ENCODE results near the gene DUSP2. TPM values are rescaled to one million over a fixed set of nuclear protein-coding genes. Genes with fewer than 3 reads are reported as not detected.

Gene DUSP2
- total RNA-seq, 2 experiments from 2014 or later: 311 to 313 TPM

DNA sequence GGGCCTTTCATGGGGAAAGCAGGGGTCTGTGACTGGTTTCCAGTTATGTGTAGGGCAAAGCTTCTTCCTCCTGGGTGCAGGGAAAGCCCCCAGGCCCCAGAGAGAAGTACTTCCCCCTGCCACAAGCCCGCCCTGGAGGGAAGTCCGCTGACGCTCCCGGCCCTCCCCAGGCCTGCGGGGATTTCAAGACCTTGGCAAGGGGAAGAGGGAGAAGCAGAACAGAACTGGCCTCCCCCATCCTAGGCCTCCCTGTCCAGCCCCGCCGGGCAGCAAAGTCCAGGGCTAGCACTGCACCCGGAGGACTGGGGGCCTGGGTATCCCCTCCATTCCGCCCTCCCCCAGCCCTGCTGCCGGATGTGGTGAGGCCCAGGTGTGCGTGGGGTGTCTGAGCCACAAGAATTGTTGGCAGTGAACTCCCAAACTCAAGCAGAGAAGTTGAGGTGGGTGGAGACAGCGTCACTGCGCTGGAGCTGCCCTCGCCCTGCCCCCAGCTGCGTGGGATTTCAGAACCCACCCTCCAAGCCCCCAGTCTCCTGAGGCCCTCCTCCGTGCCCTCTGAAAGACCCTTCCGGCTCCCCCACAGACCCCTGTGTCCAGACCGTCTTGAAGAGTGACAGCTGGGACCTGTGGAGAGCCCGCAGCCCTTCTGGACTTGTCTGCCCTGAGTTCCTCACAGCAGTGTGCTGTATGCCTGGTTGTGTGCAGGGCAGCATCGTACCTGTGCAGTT is 1.1 kb upstream of the DUSP2 start:
- DNase-seq (peak; percentile 97), ATAC-seq (peak; percentile 26)
- no peaks in the 10 kb centered on the region for H3K27me3 Mint-ChIP-seq
- CTCF ChIA-PET: interaction anchor here (1.0 to 14.1 kb wide), 8 partner anchors 9 to 120 kb away, joined by 3 to 540 read pairs (median 8); no protein-coding TSS in a partner anchor
- H3K27ac Mint-ChIP-seq: peak overlapping the region; percentile 98
- peaks cover 32% of the 10 kb centered on the region for H3K36me3 Mint-ChIP-seq (ENCODE audit: low read depth)
- POLR2A ChIA-PET: interaction anchor here (0.9 to 14.8 kb wide), 9 partner anchors 8 to 175 kb away, joined by 3 to 690 read pairs (median 12); partner anchors contain the start of genes ASTL and CIAO1
- peak overlapping the region; percentile 98 for H3K4me3 Mint-ChIP-seq
- H3K9me3 Mint-ChIP-seq: no peaks in the 10 kb centered on the region
- intact Hi-C loops (cut with micrococcal nuclease): loop anchor here (2.0 to 10.0 kb wide), 3 partner anchors 18 to 388 kb away; partner anchors contain the start of genes ARID5A and ITPRIPL1
- H3K4me1 Mint-ChIP-seq (ENCODE audit: low read depth): peaks cover 56% of the 10 kb centered on the region
- TF ChIP-seq, protein P1, sequence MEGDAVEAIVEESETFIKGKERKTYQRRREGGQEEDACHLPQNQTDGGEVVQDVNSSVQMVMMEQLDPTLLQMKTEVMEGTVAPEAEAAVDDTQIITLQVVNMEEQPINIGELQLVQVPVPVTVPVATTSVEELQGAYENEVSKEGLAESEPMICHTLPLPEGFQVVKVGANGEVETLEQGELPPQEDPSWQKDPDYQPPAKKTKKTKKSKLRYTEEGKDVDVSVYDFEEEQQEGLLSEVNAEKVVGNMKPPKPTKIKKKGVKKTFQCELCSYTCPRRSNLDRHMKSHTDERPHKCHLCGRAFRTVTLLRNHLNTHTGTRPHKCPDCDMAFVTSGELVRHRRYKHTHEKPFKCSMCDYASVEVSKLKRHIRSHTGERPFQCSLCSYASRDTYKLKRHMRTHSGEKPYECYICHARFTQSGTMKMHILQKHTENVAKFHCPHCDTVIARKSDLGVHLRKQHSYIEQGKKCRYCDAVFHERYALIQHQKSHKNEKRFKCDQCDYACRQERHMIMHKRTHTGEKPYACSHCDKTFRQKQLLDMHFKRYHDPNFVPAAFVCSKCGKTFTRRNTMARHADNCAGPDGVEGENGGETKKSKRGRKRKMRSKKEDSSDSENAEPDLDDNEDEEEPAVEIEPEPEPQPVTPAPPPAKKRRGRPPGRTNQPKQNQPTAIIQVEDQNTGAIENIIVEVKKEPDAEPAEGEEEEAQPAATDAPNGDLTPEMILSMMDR (IDR thresholded peaks at IDR 0.05): no peak

DNA sequence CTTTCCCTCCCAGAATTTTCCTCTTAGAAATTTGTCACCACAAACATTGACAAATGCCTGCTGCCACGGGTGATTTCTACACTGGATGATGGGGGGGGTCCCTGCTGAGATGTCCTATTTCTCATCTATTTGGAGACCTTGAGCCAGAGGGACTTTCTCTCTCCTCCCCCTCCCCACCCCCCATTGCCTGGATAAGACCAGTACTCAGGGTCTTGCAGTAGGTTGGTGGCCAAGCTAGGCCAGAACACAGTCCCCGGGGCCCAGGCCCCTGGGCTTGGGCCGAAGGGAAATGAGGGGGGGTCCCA is 560 bp upstream of the DUSP2 start:
- Mint-ChIP-seq H3K4me1 (ENCODE audit: low read depth) (peaks cover 55% of the 10 kb centered on the region), H3K9me3 (no peaks in the 10 kb centered on the region), H3K27me3 (no peaks in the 10 kb centered on the region), H3K27ac (peak overlapping the region; percentile 98), H3K36me3 (ENCODE audit: low read depth) (peaks cover 34% of the 10 kb centered on the region), H3K4me3 (peak overlapping the region; percentile 98)
- CTCF ChIA-PET: interaction anchor here (1.1 to 14.1 kb wide), 5 partner anchors 12 to 121 kb away, joined by 3 to 540 read pairs (median 9); no protein-coding TSS in a partner anchor
- TF ChIP-seq, protein P1 (IDR thresholded peaks at IDR 0.05): no peak
- ATAC-seq (peak; percentile 1), DNase-seq (no peak)
- intact Hi-C loops (cut with micrococcal nuclease): loop anchor here (2.0 to 10.0 kb wide), 3 partner anchors 19 to 389 kb away; partner anchors contain the start of genes ARID5A and ITPRIPL1
- POLR2A ChIA-PET: interaction anchor here (1.4 to 14.8 kb wide), 6 partner anchors 10 to 175 kb away, joined by 4 to 690 read pairs (median 48); partner anchors contain the start of gene CIAO1

DNA sequence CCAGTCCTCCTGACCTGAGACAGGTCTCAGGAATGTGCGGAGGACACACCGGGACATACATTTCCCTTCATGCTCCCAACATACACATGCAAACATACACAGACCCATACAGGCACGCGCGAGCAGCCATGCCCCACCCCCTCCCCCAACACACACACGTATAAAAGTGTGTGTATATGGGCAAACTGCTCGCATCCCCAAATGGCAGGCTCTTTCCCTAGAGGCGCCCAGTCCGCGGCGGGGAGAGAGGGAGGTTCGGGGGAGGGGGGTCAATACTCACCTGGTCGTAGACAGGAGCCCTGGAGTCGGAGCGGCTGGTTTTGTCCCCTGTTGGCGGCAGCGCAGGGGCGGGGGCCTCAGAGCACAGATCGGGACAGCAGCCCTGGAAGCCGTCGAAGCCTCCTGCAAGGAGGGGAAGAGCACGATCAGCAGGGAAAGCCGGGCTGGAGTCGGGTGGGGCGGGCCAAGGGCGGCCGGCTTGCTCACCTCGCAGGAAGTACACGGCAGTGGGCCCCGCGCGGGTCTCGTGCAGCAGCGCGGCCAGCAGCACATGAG is 682 bp downstream of the DUSP2 start:
- peak; percentile 54 for DNase-seq
- peak overlapping the region; percentile 98 for H3K4me3 Mint-ChIP-seq
- H3K9me3 Mint-ChIP-seq: no peaks in the 10 kb centered on the region
- H3K36me3 Mint-ChIP-seq (ENCODE audit: low read depth): peaks cover 34% of the 10 kb centered on the region
- ChIA-PET POLR2A (interaction anchor here (0.6 to 14.8 kb wide), 10 partner anchors 8 to 570 kb away, joined by 3 to 690 read pairs (median 15); partner anchors contain the start of genes ANKRD36C, CIAO1 and STARD7), CTCF (interaction anchor here (1.5 to 14.1 kb wide), 6 partner anchors 18 to 152 kb away, joined by 3 to 540 read pairs (median 8); partner anchors contain the start of gene ANKRD36C)
- TF ChIP-seq, protein P1 (IDR thresholded peaks at IDR 0.05): no peak
- intact Hi-C loops (cut with micrococcal nuclease): loop anchor here (10.0 kb wide), 2 partner anchors 180 to 390 kb away; partner anchors contain the start of genes ARID5A and ITPRIPL1
- H3K27me3 Mint-ChIP-seq: no peaks in the 10 kb centered on the region
- H3K27ac Mint-ChIP-seq: peak overlapping the region; percentile 94
- ATAC-seq: no peak
- H3K4me1 Mint-ChIP-seq (ENCODE audit: low read depth): peaks cover 47% of the 10 kb centered on the region

DNA sequence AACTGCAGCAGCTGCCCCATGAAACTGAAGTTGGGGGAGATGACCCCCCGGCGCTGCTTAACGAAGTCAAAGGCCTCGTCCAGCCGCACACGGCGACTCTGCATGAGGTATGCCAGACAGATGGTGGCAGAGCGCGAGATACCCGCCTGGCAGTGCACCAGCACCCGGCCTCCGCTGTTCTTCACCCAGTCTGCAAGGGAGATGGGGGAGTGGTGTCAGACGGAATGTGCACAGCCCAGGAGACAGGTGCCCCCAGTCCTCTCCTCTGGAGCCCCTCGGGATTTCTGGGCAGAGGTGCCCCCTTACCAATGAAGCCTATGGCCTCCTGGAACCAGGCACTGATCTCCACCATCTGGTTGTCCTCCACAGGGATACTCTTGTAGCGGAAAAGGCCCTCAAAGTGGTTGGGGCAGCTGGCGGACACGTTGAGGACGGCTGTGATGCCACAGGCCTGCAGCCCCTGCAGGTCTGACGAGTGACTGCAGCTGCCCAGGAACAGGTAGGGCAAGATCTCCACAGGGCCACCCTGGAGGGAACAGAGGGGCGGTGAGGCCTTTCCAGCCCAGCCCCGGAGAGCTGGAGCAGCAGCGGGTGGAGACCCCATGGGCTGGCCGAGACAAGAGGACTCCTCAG is 1.3 kb downstream of the DUSP2 start:
- ATAC-seq: no peak
- H3K36me3 Mint-ChIP-seq (ENCODE audit: low read depth): peaks cover 34% of the 10 kb centered on the region

More for the DNA sequence above, 1.3 kb downstream of the DUSP2 start:
- Mint-ChIP-seq H3K27ac (peak overlapping the region; percentile 94), H3K9me3 (no peaks in the 10 kb centered on the region), H3K4me3 (peak overlapping the region; percentile 98), H3K27me3 (no peaks in the 10 kb centered on the region), H3K4me1 (ENCODE audit: low read depth) (peaks cover 46% of the 10 kb centered on the region)
- peak; percentile 50 for DNase-seq
- ChIA-PET CTCF (interaction anchor here (1.5 to 14.1 kb wide), 7 partner anchors 15 to 152 kb away, joined by 3 to 540 read pairs (median 9); partner anchors contain the start of genes ADRA2B and ANKRD36C), POLR2A (interaction anchor here (0.8 to 14.8 kb wide), 11 partner anchors 12 to 152 kb away, joined by 3 to 690 read pairs (median 13); partner anchors contain the start of genes ADRA2B, ANKRD36C, CIAO1 and STARD7)
- TF ChIP-seq, protein P1 (IDR thresholded peaks at IDR 0.05): peak; percentile 48
- intact Hi-C loops (cut with micrococcal nuclease): loop anchor here (10.0 kb wide), 2 partner anchors 181 to 391 kb away; partner anchors contain the start of genes ARID5A and ITPRIPL1

Measured in activated CD8-positive, alpha-beta T cell treated with anti-CD3 and anti-CD28 coated beads for 36 hours (primary cell).